Stomach smooth muscle (tissue), 2 donors: ENCODE data around the gene CKLF.

Source experiments
- H3K27ac ChIP-seq: one replicate; pipeline ENCODE4 v1.7.0; 2013; ENCODE audit warnings: mild to moderate bottlenecking, low read length, inconsistent platforms
- H3K27me3 ChIP-seq, 2 donors: one replicate each; pipeline ENCODE4 v1.7.0; 2013; ENCODE audit warnings: low read length in 2 of 2; ENCODE audit not compliant: insufficient read depth in 2 of 2, control insufficient read depth in 1 of 2
- H3K36me3 ChIP-seq, 2 donors: one replicate each; pipeline ENCODE4 v1.7.0; 2013; ENCODE audit warnings: low read length in 2 of 2; ENCODE audit not compliant: control insufficient read depth in 2 of 2, insufficient read depth in 2 of 2
- H3K4me1 ChIP-seq: one replicate; pipeline ENCODE4 v1.7.0; 2013; ENCODE audit warnings: low read length; ENCODE audit not compliant: control insufficient read depth, insufficient read depth
- H3K4me3 ChIP-seq, 2 donors: one replicate each; pipeline ENCODE4 v1.7.0; 2013; ENCODE audit warnings: low read length in 2 of 2
- H3K9ac ChIP-seq, 2 donors: one replicate each; pipeline ENCODE4 v1.7.0; 2013; ENCODE audit warnings: low read length in 2 of 2, mild to moderate bottlenecking in 1 of 2
- H3K9me3 ChIP-seq, 2 donors: one replicate each; pipeline ENCODE4 v1.7.0; 2013; ENCODE audit warnings: low read length in 2 of 2; ENCODE audit not compliant: control insufficient read depth in 2 of 2
- donor health status: healthy.
- donor health status: Pancreatic carcinoma.

Gene CKLF

GRCh38 chr16:66547101-66547989 lies 5.0 kb upstream of the CKLF start:
- no peaks in the 10 kb centered on the region for H3K27me3 ChIP-seq
- H3K36me3 ChIP-seq, result peaks cover 7 to 11% of the 10 kb centered on the region in 2 donors
- no peak overlapping the region for H3K27ac ChIP-seq
- H3K4me3 ChIP-seq, result no peak overlapping the region
- H3K9me3 ChIP-seq, result no peaks in the 10 kb centered on the region
- no peak overlapping the region for H3K9ac ChIP-seq
- H3K4me1 ChIP-seq, result peaks cover 30% of the 10 kb centered on the region

GRCh38 chr16:66548068-66548467 lies 4.3 kb upstream of the CKLF start:
- Histone ChIP-seq H3K27ac (no peak overlapping the region), H3K4me1 (peaks cover 35% of the 10 kb centered on the region), H3K27me3 (no peaks in the 10 kb centered on the region), H3K36me3 (peaks cover 7 to 11% of the 10 kb centered on the region in 2 donors), H3K4me3 (no peak overlapping the region), H3K9ac (no peak overlapping the region), H3K9me3 (no peaks in the 10 kb centered on the region)

GRCh38 chr16:66548868-66549267 lies 3.5 kb upstream of the CKLF start:
- H3K9ac ChIP-seq, result peak overlapping the region; percentile 79 to 95
- H3K4me3 ChIP-seq, result peak overlapping the region; percentile 80 to 86
- no peaks in the 10 kb centered on the region for H3K27me3 ChIP-seq
- peaks cover 0 to 6% of the 10 kb centered on the region in 2 donors for H3K36me3 ChIP-seq
- H3K9me3 ChIP-seq, result no peaks in the 10 kb centered on the region
- H3K27ac ChIP-seq, result peak overlapping the region; percentile 92
- peaks cover 38% of the 10 kb centered on the region for H3K4me1 ChIP-seq

- Histone ChIP-seq H3K27ac (peak within 1 kb of the TSS; percentile 92), H3K4me3 (peak within 1 kb of the TSS; percentile 80 to 86), H3K36me3 (peaks cover 0 to 4% of the 10 kb centered on the region in 2 donors), H3K4me1 (peaks cover 38% of the 10 kb centered on the region), H3K9ac (peak within 1 kb of the TSS; percentile 79 to 95), H3K27me3 (no peaks in the 10 kb centered on the region), H3K9me3 (no peaks in the 10 kb centered on the region)
These were observed 2.9 kb upstream of the CKLF start, which contains the start of gene TK2 for GRCh38 chr16:66549284-66550131. TK2 (minus strand) TSS chr16:66550122; CDS start chr16:66550061, 61 bp downstream.

GRCh38 chr16:66551348-66551759 lies 1.0 kb upstream of the CKLF start:
- Histone ChIP-seq H3K27ac (no peak overlapping the region), H3K9me3 (no peaks in the 10 kb centered on the region), H3K27me3 (no peaks in the 10 kb centered on the region), H3K9ac (peak overlapping the region in 1 of 2 donors; percentile 91), H3K4me3 (peak overlapping the region; percentile 92), H3K4me1 (peaks cover 38% of the 10 kb centered on the region), H3K36me3 (peaks cover 0 to 2% of the 10 kb centered on the region in 2 donors)

GRCh38 chr16:66551788-66552285 lies 539 bp upstream of the CKLF start:
- peaks cover 38% of the 10 kb centered on the region for H3K4me1 ChIP-seq
- H3K9ac ChIP-seq, result peak overlapping the region; percentile 91 to 97
- H3K36me3 ChIP-seq, result peaks cover 0 to 2% of the 10 kb centered on the region in 2 donors
- H3K4me3 ChIP-seq, result peak overlapping the region; percentile 92
- H3K27ac ChIP-seq, result peak overlapping the region; percentile 96
- no peaks in the 10 kb centered on the region for H3K27me3 ChIP-seq
- H3K9me3 ChIP-seq, result no peaks in the 10 kb centered on the region

- H3K36me3 ChIP-seq, result no peaks in the 10 kb centered on the region
- no peaks in the 10 kb centered on the region for H3K27me3 ChIP-seq
- H3K4me1 ChIP-seq, result peaks cover 35% of the 10 kb centered on the region
- H3K9ac ChIP-seq, result peak overlapping the region; percentile 91 to 97
- H3K9me3 ChIP-seq, result no peaks in the 10 kb centered on the region
- H3K27ac ChIP-seq, result no peak overlapping the region
- H3K4me3 ChIP-seq, result peak overlapping the region; percentile 92
These were observed 847 bp downstream of the CKLF start for GRCh38 chr16:66553223-66553622.

GRCh38 chr16:66554021-66554420 lies 1.6 kb downstream of the CKLF start:
- Histone ChIP-seq H3K27ac (no peak overlapping the region), H3K9ac (no peak overlapping the region), H3K27me3 (no peaks in the 10 kb centered on the region), H3K36me3 (no peaks in the 10 kb centered on the region), H3K9me3 (no peaks in the 10 kb centered on the region), H3K4me1 (peaks cover 30% of the 10 kb centered on the region), H3K4me3 (no peak overlapping the region)

- Histone ChIP-seq H3K4me1 (peaks cover 26% of the 10 kb centered on the region), H3K9me3 (no peaks in the 10 kb centered on the region), H3K27ac (no peak overlapping the region), H3K36me3 (no peaks in the 10 kb centered on the region), H3K4me3 (no peak overlapping the region), H3K9ac (no peak overlapping the region), H3K27me3 (no peaks in the 10 kb centered on the region)
These were observed 2.1 kb downstream of the CKLF start for GRCh38 chr16:66554495-66554894.

GRCh38 chr16:66560107-66560506 lies 7.7 kb downstream of the CKLF start:
- Histone ChIP-seq H3K4me1 (peaks cover 2% of the 10 kb centered on the region), H3K36me3 (peaks cover 0 to 4% of the 10 kb centered on the region in 2 donors), H3K27me3 (no peaks in the 10 kb centered on the region), H3K27ac (no peak overlapping the region), H3K9me3 (no peaks in the 10 kb centered on the region), H3K9ac (no peak overlapping the region), H3K4me3 (no peak overlapping the region)
